GM18873 (cell line): ENCODE data around the gene CDKN2AIP.
"Not testable (repeated sequence)": the region's sequence is repeated elsewhere in the genome, so short reads cannot be mapped to it uniquely, and the experiment has no call there.

Experiments used
- ATAC-seq: cut with Tn5 transposase; IDR thresholded peaks from one replicate; pipeline ENCODE4 v1.9.1; 2021; ENCODE audit warnings: mild to moderate bottlenecking, moderate library complexity, moderate number of reproducible peaks; ENCODE audit not compliant: unreplicated experiment, low FRiP score

CDKN2AIP gene

GRCh38 chr4:183447646-183448045, 3.2 kb downstream of the CDKN2AIP start:
- ATAC-seq = no peak

GRCh38 chr4:183448436-183448835, 4.0 kb downstream of the CDKN2AIP start:
- ATAC-seq = no peak

- ATAC-seq = no peak
These were observed 4.9 kb downstream of the CDKN2AIP start for GRCh38 chr4:183449193-183449882.

GRCh38 chr4:183450108-183450507, 5.7 kb downstream of the CDKN2AIP start:
- ATAC-seq = no peak

GRCh38 chr4:183455431-183456195, 11.2 kb downstream of the CDKN2AIP start:
- ATAC-seq = no peak

GRCh38 chr4:183458005-183458404, 13.6 kb downstream of the CDKN2AIP start:
- no peak for ATAC-seq

- ATAC-seq = not testable (repeated sequence)
These were observed 19.6 kb downstream of the CDKN2AIP start for GRCh38 chr4:183463903-183464619.

GRCh38 chr4:183465879-183466278, 21.4 kb downstream of the CDKN2AIP start:
- ATAC-seq = not testable (repeated sequence)

- ATAC-seq = no peak
These were observed 22.8 kb downstream of the CDKN2AIP start for GRCh38 chr4:183467246-183467645.

- no peak for ATAC-seq
These were observed 24.0 kb downstream of the CDKN2AIP start for GRCh38 chr4:183468210-183469095.

- no peak for ATAC-seq
These were observed 24.8 kb downstream of the CDKN2AIP start for GRCh38 chr4:183469285-183469684.

GRCh38 chr4:183469936-183470335, 25.5 kb downstream of the CDKN2AIP start:
- ATAC-seq = no peak

- ATAC-seq = no peak
These were observed 26.4 kb downstream of the CDKN2AIP start for GRCh38 chr4:183470821-183471220.

- ATAC-seq = no peak
These were observed 27.7 kb downstream of the CDKN2AIP start for GRCh38 chr4:183471946-183472708.

GRCh38 chr4:183478123-183478522, 33.7 kb downstream of the CDKN2AIP start:
- no peak for ATAC-seq

- ATAC-seq = no peak
These were observed 34.5 kb downstream of the CDKN2AIP start for GRCh38 chr4:183478926-183479325.

- not testable (repeated sequence) for ATAC-seq
These were observed 38.2 kb downstream of the CDKN2AIP start for GRCh38 chr4:183482515-183483095.

- ATAC-seq = no peak
These were observed 39.6 kb downstream of the CDKN2AIP start for GRCh38 chr4:183483997-183484396.
